Mucosa of descending colon (tissue), 3 donors: ENCODE results near the gene PRSS56. TPM values are rescaled to one million over a fixed set of nuclear protein-coding genes. Genes with fewer than 3 reads are reported as not detected.

ENCODE experiments used
- ATAC-seq: fragments of 200-7000 bp; cut with Tn5 transposase; one replicate; pipeline ENCODE4 v1.9.1; 2020; ENCODE audit warnings: mild to moderate bottlenecking, moderate library complexity
- DNase-seq, 3 donors: peaks; one replicate each; pipeline ENCODE4 v3.0.0-alpha.2; 2020
- H3K36me3 ChIP-seq: fragments of 200-600 bp; one replicate; pipeline ENCODE4 v1.8.0; 2021; ENCODE audit warnings: low read depth, mild to moderate bottlenecking
- H3K4me1 ChIP-seq: fragments of 200-600 bp; one replicate; pipeline ENCODE4 v1.8.0; 2021; ENCODE audit warnings: low read depth, mild to moderate bottlenecking
- H3K4me3 ChIP-seq: fragments of 200-600 bp; one replicate; pipeline ENCODE4 v1.8.0; 2021; ENCODE audit warnings: mild to moderate bottlenecking
- H3K9me3 ChIP-seq: fragments of 200-600 bp; one replicate; pipeline ENCODE4 v1.8.0; 2021; ENCODE audit warnings: mild to moderate bottlenecking
- intact Hi-C, 2 donors: fragments of 100-400 bp; cut with DNase I in 1 of 2; cut with micrococcal nuclease in 1 of 2; formaldehyde crosslinking; loops; one replicate each; pipeline versions ENCODE4 v1.11.0 to v1.11.1; 2022; cut with DNase I, micrococcal nuclease
- total RNA-seq, 3 donors: library from RNA; stranded (reverse); fragmentation: NEBNext Ultra II Directional in 2 of 3; extraction: Animal tissue kit (Norgen Biotek cat#: 25700) in 2 of 3; gene quantifications; one replicate each; pipeline versions ENCODE4 v1.2.1 to v1.2.4, GENCODE V29; 2021 to 2023
- TF ChIP-seq, protein P1 (sequence below): fragments of 200-600 bp; IDR thresholded peaks from one replicate; pipeline ENCODE4 v1.8.0; 2022; ENCODE audit warnings: antibody characterized with exemption, mild to moderate bottlenecking
- donor health status: DM: no; HTN: no; CAD: no; lungs with moderate emphysema.
- donor health status: DM: no; HTN: no; CAD: no.
- donor health status: DM: no; HTN: yes; CAD: no.

PRSS56 gene
- total RNA-seq, 3 donors from 2014 or later = not detected

GRCh38 chr2:232533944-232534710 is 13.9 kb downstream of the PRSS56 start:
- TF ChIP-seq, protein P1, sequence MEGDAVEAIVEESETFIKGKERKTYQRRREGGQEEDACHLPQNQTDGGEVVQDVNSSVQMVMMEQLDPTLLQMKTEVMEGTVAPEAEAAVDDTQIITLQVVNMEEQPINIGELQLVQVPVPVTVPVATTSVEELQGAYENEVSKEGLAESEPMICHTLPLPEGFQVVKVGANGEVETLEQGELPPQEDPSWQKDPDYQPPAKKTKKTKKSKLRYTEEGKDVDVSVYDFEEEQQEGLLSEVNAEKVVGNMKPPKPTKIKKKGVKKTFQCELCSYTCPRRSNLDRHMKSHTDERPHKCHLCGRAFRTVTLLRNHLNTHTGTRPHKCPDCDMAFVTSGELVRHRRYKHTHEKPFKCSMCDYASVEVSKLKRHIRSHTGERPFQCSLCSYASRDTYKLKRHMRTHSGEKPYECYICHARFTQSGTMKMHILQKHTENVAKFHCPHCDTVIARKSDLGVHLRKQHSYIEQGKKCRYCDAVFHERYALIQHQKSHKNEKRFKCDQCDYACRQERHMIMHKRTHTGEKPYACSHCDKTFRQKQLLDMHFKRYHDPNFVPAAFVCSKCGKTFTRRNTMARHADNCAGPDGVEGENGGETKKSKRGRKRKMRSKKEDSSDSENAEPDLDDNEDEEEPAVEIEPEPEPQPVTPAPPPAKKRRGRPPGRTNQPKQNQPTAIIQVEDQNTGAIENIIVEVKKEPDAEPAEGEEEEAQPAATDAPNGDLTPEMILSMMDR = no peak
- no peak for DNase-seq
- intact Hi-C loops = no loop called here
- ATAC-seq = no peak
- Histone ChIP-seq H3K9me3 (no peaks in the 10 kb centered on the region), H3K4me1 (no peaks in the 10 kb centered on the region), H3K4me3 (no peak overlapping the region), H3K36me3 (no peaks in the 10 kb centered on the region)

DNA sequence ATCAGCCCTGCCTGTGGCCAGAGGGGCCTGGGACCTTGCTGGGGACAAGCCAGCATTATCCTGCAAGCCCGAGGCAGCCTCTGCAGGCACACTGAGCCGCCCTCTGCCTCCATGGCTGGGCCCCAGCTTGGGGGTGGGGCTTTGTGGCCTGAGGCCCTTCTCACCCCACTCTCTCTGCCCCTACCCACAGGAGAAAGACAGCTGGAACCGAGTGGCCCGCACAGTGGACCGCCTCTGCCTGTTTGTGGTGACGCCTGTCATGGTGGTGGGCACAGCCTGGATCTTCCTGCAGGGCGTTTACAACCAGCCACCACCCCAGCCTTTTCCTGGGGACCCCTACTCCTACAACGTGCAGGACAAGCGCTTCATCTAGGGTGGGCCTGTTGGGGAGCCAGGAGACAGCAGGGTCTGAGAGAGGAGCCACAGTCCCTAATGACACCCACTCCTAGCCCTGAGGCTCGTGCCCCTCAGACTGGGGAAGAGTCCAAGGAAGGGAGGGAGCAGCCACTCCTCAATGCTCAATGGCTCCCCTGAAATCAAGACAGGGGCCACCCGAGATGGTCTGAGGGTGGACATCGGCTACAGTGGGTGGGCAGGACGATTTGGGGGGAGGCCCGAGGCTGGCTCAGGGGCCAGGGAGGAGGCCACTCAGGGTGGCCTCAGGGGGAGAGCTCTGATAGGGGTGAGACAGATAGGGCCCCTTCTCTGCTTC is 14.9 kb downstream of the PRSS56 start:
- intact Hi-C loops = no loop called here

DNA sequence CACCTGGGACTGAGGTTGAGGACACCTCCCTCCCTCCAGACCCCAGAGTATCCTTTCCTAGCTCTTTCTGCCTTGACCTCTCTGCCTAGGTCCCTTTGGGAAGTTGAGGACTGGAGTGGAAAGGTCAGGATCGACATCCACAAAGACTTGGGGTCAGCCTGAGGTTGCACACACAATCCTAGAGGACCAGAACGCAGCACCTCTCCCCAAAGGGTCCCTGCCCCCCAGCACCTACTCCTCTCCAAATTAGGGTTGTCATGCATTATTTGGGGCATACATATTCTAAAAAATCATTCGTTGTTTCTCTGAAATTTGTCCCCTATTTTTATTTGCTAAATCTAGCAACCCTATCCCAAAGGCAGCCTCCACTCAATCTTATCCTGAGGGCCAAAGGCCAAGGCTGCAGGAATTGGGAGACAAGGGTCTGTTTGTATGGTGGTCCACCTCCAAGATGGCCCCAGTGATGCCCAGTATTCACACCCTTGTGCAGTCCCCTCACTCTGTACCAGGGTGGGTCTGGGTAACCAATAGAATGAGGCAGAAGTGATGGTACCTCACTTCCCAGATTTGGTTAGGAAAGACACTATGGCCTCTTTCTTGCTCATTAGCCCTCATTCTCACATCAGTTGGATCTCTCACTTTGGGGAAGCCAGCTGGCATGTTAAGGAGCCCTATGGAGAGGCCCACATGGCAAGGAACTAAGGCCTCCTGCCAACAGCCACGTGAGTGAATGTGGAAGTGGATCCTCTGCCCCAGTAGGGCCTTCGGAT is 15.8 kb downstream of the PRSS56 start:
- Histone ChIP-seq H3K9me3 (no peaks in the 10 kb centered on the region), H3K4me3 (no peak overlapping the region), H3K4me1 (no peaks in the 10 kb centered on the region), H3K36me3 (no peaks in the 10 kb centered on the region)
- DNase-seq = no peak
- TF ChIP-seq, protein P1 = no peak
- ATAC-seq = no peak
- intact Hi-C loops = no loop called here

More for the DNA sequence above, 14.9 kb downstream of the PRSS56 start:
- H3K4me1 ChIP-seq = no peaks in the 10 kb centered on the region
- H3K9me3 ChIP-seq = no peaks in the 10 kb centered on the region
- H3K4me3 ChIP-seq = no peak overlapping the region
- ATAC-seq = no peak
- no peak for DNase-seq
- TF ChIP-seq, protein P1 = no peak
- H3K36me3 ChIP-seq = no peaks in the 10 kb centered on the region

DNA sequence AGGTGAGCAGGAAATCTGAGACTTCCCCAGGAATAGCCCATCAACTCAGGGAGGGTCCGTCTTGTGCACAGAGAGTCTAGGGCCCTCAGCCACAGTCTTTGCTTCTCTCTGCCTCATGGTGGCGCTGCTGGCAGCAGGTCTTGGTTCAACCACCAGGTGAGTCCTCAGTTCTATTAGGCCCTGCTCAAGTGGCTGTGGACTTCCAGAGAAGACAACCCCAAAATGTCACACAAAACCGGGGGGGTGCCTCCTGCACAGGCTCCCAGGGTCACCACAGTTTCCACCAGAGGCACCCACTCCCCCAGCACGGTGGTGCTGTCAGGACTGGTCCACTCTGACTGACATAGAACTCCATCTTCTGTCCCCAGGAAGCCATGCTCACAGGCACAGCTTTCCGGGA is 16.9 kb downstream of the PRSS56 start:
- DNase-seq (peak in 1 of 3 donors; percentile 29), ATAC-seq (peak; percentile 73)
- no peak overlapping the region for H3K4me3 ChIP-seq
- intact Hi-C loops = no loop called here
- H3K36me3 ChIP-seq = no peaks in the 10 kb centered on the region
- TF ChIP-seq, protein P1 = no peak
- H3K4me1 ChIP-seq = no peaks in the 10 kb centered on the region
- no peaks in the 10 kb centered on the region for H3K9me3 ChIP-seq

DNA sequence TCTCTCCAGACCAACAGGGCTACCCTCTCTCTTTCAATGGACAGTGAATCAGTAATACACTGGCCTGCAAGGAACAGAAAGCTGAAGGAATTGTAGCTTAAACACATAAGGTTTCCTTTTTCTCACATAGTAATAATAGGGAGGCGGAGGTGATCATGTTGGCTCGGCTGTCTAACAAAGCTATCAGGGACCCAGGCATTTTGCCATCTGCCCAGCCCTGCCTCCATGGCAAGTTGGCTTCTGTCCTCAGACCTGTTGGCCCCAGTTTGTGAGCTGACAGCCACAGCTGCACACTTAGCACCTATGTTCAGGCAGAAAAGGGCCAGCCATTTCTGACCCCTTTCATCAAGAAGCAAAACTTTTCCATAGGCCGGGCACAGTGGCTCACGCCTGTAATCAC is 17.3 kb downstream of the PRSS56 start:
- Histone ChIP-seq H3K4me3 (no peak overlapping the region), H3K9me3 (no peaks in the 10 kb centered on the region), H3K4me1 (no peaks in the 10 kb centered on the region), H3K36me3 (no peaks in the 10 kb centered on the region)
- TF ChIP-seq, protein P1 = no peak
- DNase-seq = peak in 1 of 3 donors; percentile 27
- intact Hi-C loops = no loop called here
- no peak for ATAC-seq
